ENCODE data around the gene ETFDH. TPM values are rescaled to one million over a fixed set of nuclear protein-coding genes. Genes with fewer than 3 reads are reported as not detected.

The ETFDH gene
- total RNA-seq, 1 donor from 2014 or later: 15.4 TPM

Other genes starting within 250 kb of the ETFDH start
- not detected in 2 replicates for gene RXFP1, start 150.4 kb upstream of the ETFDH start, total RNA-seq
- gene C4orf46, start 409 bp upstream of the ETFDH start, total RNA-seq: 5.4 and 7.9 TPM in 2 replicates
- gene PPID, start 51.1 kb downstream of the ETFDH start, total RNA-seq: 28.5 and 29.8 TPM in 2 replicates
- 0.22 TPM in 1 of 2 replicates, not detected in the other for gene FNIP2, start 96.7 kb downstream of the ETFDH start, total RNA-seq